Measurements from ENCODE around the gene CCDC83. TPM values are rescaled to one million over a fixed set of nuclear protein-coding genes. Genes with fewer than 3 reads are reported as not detected.
A peak's percentile ranks its signal among the peaks of the same experiment; 100 is the strongest.

CCDC83 gene
- total and polyA plus RNA-seq, 9 of the 15 experiments (the other 6 are each of a cell fraction or from before 2014, with no cell fraction given): not detected

DNA sequence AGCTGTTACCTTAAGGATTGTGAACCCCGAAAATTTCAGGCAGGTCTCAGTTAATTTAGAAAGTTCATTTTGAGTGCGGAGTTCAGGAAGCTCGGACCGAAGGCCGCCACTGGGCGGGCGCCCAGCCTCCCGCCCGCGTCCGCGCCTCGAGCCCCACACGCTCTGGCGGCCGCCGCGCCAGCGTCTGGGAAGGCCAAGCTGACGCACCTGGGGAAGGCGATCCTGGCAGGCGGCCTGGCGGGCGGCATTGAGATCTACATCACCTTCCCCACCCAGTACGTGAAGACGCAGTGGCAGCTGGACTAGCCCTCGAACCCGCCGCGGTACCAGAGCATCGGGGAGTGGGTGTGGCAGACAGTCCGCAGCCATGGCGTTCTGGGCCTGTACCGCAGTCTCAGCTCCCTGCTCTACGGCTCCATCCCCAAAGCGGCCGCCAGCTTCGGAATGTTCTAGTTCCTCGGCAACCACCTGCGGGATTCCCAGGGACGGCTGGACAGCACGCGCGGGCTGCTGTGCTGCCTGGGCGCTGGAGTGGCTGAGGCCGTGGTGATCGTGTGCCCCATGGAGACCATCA is 79.5 kb downstream of the CCDC83 start:
- TF ChIP-seq MBD1 (CRISPR knock-in tag; IDR thresholded peaks at IDR 0.05) (no peak), IRF2 (CRISPR knock-in tag; IDR thresholded peaks at IDR 0.05) (no peak)
- TF ChIP-seq, protein P1, sequence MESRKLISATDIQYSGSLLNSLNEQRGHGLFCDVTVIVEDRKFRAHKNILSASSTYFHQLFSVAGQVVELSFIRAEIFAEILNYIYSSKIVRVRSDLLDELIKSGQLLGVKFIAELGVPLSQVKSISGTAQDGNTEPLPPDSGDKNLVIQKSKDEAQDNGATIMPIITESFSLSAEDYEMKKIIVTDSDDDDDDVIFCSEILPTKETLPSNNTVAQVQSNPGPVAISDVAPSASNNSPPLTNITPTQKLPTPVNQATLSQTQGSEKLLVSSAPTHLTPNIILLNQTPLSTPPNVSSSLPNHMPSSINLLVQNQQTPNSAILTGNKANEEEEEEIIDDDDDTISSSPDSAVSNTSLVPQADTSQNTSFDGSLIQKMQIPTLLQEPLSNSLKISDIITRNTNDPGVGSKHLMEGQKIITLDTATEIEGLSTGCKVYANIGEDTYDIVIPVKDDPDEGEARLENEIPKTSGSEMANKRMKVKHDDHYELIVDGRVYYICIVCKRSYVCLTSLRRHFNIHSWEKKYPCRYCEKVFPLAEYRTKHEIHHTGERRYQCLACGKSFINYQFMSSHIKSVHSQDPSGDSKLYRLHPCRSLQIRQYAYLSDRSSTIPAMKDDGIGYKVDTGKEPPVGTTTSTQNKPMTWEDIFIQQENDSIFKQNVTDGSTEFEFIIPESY (CRISPR knock-in tag; IDR thresholded peaks at IDR 0.05): peak; percentile 72
- H3K27me3 ChIP-seq (ENCODE audit: control insufficient read depth in 2 of 2, insufficient read depth in 2 of 2, low read length in 2 of 2): peaks cover 0 to 2% of the 10 kb centered on the region in 2 experiments; a peak in 1 of 5 replicates
- H3K9ac ChIP-seq (ENCODE audit: insufficient read depth in 1 of 2, low read depth in 2 of 2, low read length in 2 of 2): no peak overlapping the region
- no peaks in the 10 kb centered on the region for H3K79me2 ChIP-seq (ENCODE audit: control insufficient read depth, insufficient read depth, low read length)
- no TSS peak for BruUV-seq (replicated peaks)
- no peaks in the 10 kb centered on the region for H4K20me1 ChIP-seq (replicated peaks; ENCODE audit: control insufficient read depth, insufficient read depth, low read length)
- 82% methylated on average over 35 of the region's 47 CpGs for WGBS (ENCODE audit: insufficient coverage, low coverage, missing lambda C conversion rate)
- H3K9me3 ChIP-seq (replicated peaks; ENCODE audit: control insufficient read depth, insufficient read depth, low read depth, low read length): no peaks in the 10 kb centered on the region; the same call in none of the 2 replicates
- no peaks in the 10 kb centered on the region for H3K36me3 ChIP-seq (ENCODE audit: control insufficient read depth, insufficient read depth, low read length)
- DNase-seq (ENCODE audit: extremely low read depth in 1 of 4, low spot score in 3 of 4) (no peak), FAIRE-seq (no peak), ATAC-seq (no peak)
- intact Hi-C loops (cut with micrococcal nuclease): no loop called here
- CTCF ChIA-PET (ENCODE audit: low intra/inter-chr PET ratio): no interaction called here
- in situ Hi-C loops (cut with MboI): loop anchor here (5.0 kb wide), 1 partner anchor 358 kb away; no protein-coding TSS in a partner anchor
- H3K27ac ChIP-seq (ENCODE audit: extremely low read depth, low read depth, low read length): no peak overlapping the region
- H3K9me1 ChIP-seq (ENCODE audit: control insufficient read depth, insufficient read depth, low read length): no peaks in the 10 kb centered on the region
- peaks cover 0 to 6% of the 10 kb centered on the region in 2 experiments; a peak in 1 of 5 replicates for H3K4me1 ChIP-seq (replicated peaks in 1 of 2; ENCODE audit: control insufficient read depth in 2 of 2, insufficient read depth in 2 of 2, low read length in 2 of 2)
- POLR2A ChIA-PET: no interaction called here
- no peak overlapping the region for H2AFZ ChIP-seq (ENCODE audit: low read depth, low read length)
- H3K4me3 ChIP-seq: no peak overlapping the region
- H3K4me2 ChIP-seq (ENCODE audit: insufficient read depth, low read length): no peak overlapping the region

Data from K562 (cell line).